CD14-positive monocyte (primary cell): Measurements from ENCODE around the gene OPRM1. TPM values are rescaled to one million over a fixed set of nuclear protein-coding genes. Genes with fewer than 3 reads are reported as not detected.

Experiments used
- DNase-seq, 3 donors: peaks; one replicate each; pipeline ENCODE4 v3.0.0-alpha.2; 2011 to 2022
- H2AFZ ChIP-seq: 2 replicates; pipeline ENCODE4 v1.6.0; 2012; ENCODE audit warnings: mild to moderate bottlenecking, low read depth, low read length, inconsistent platforms; ENCODE audit not compliant: insufficient read depth, poor library complexity, severe bottlenecking
- H3K27ac ChIP-seq, 2 donors: 1 replicate in 1 of 2; 2 replicates in 1 of 2; pipeline ENCODE4 v1.5.1; 2012 to 2013; ENCODE audit warnings: low read length in 2 of 2, control low read depth in 1 of 2, inconsistent platforms in 1 of 2, low read depth in 1 of 2, mild to moderate bottlenecking in 1 of 2
- H3K27me3 ChIP-seq, 2 donors: one replicate each; pipeline versions ENCODE4 v1.6.0 to v1.6.1; 2011 to 2013; ENCODE audit warnings: low read length in 2 of 2; ENCODE audit not compliant: control insufficient read depth in 2 of 2, insufficient read depth in 2 of 2
- H3K36me3 ChIP-seq, 2 donors: replicated peaks in 1 of 2; 1 replicate in 1 of 2; 2 replicates in 1 of 2; pipeline versions ENCODE4 v1.5.1 to v1.6.1; 2012 to 2013; ENCODE audit warnings: low read length in 2 of 2, control low read depth in 1 of 2, inconsistent platforms in 1 of 2, mild to moderate bottlenecking in 1 of 2; ENCODE audit not compliant: insufficient read depth in 2 of 2, control insufficient read depth in 1 of 2
- H3K4me1 ChIP-seq, 2 donors: 1 replicate in 1 of 2; 2 replicates in 1 of 2; pipeline versions ENCODE4 v1.5.1 to v1.6.1; 2012 to 2013; ENCODE audit warnings: low read length in 2 of 2, control low read depth in 1 of 2, inconsistent platforms in 1 of 2, mild to moderate bottlenecking in 1 of 2, moderate library complexity in 1 of 2; ENCODE audit not compliant: insufficient read depth in 2 of 2, control insufficient read depth in 1 of 2
- H3K4me2 ChIP-seq: replicated peaks from 2 replicates; pipeline ENCODE3; 2012; ENCODE audit warnings: low read length, moderate library complexity, mild to moderate bottlenecking; ENCODE audit not compliant: poor library complexity, severe bottlenecking; ENCODE audit errors: extremely low read depth
- H3K4me3 ChIP-seq, 3 experiments: fragments of 200-600 bp in 1 of 3; sonication (generic) in 1 of 3; replicated peaks in 1 of 3; 1 replicate in 2 of 3; 2 replicates in 1 of 3; pipeline ENCODE4 v1.5.1; 2011 to 2013; ENCODE audit warnings: low read length in 3 of 3, mild to moderate bottlenecking in 3 of 3, control low read depth in 2 of 3, low read depth in 2 of 3, inconsistent platforms in 1 of 3, moderate library complexity in 1 of 3
- H3K79me2 ChIP-seq: 2 replicates; pipeline ENCODE4 v1.6.0; 2012; ENCODE audit warnings: mild to moderate bottlenecking, control low read depth, inconsistent platforms, low read length, moderate library complexity; ENCODE audit not compliant: insufficient read depth
- H3K9ac ChIP-seq: 2 replicates; pipeline ENCODE4 v1.6.0; 2017; ENCODE audit warnings: low read length, mild to moderate bottlenecking; ENCODE audit not compliant: insufficient read depth, poor library complexity, severe bottlenecking
- H3K9me3 ChIP-seq, 2 donors: replicated peaks in 1 of 2; 1 replicate in 1 of 2; 2 replicates in 1 of 2; pipeline versions ENCODE4 v1.5.1 to v1.6.1; 2012 to 2013; ENCODE audit warnings: low read length in 2 of 2, control low read depth in 1 of 2; ENCODE audit not compliant: control insufficient read depth in 1 of 2, insufficient read depth in 1 of 2
- H4K20me1 ChIP-seq: 2 replicates; pipeline ENCODE4 v1.6.0; 2012; ENCODE audit warnings: mild to moderate bottlenecking, low read length, control low read depth, moderate library complexity; ENCODE audit not compliant: insufficient read depth
- H3K27ac Mint-ChIP-seq, 7 donors: one replicate each; pipeline ENCODE4 v1.8.0; 2020; ENCODE audit warnings: mild to moderate bottlenecking in 7 of 7, mixed read lengths in 7 of 7, moderate library complexity in 6 of 7, inconsistent platforms in 2 of 7
- H3K27me3 Mint-ChIP-seq, 3 donors: one replicate each; pipeline ENCODE4 v1.8.0; 2021 to 2022; ENCODE audit warnings: low read depth in 3 of 3, mild to moderate bottlenecking in 3 of 3, mixed read lengths in 3 of 3, moderate library complexity in 3 of 3, inconsistent platforms in 1 of 3
- H3K36me3 Mint-ChIP-seq, 2 donors: one replicate each; pipeline ENCODE4 v1.8.0; 2020; ENCODE audit warnings: mixed read lengths in 2 of 2, inconsistent platforms in 1 of 2, mild to moderate bottlenecking in 1 of 2
- H3K4me1 Mint-ChIP-seq: one replicate; pipeline ENCODE4 v1.8.0; 2020; ENCODE audit warnings: mild to moderate bottlenecking, mixed read lengths
- H3K4me3 Mint-ChIP-seq, 2 donors: one replicate each; pipeline ENCODE4 v1.8.0; 2020; ENCODE audit warnings: mild to moderate bottlenecking in 2 of 2, mixed read lengths in 2 of 2, moderate library complexity in 1 of 2
- H3K9me3 Mint-ChIP-seq, 7 donors: one replicate each; pipeline ENCODE4 v1.8.0; 2020 to 2022; ENCODE audit warnings: mixed read lengths in 7 of 7, mild to moderate bottlenecking in 6 of 7, moderate library complexity in 6 of 7, inconsistent platforms in 2 of 7
- CTCF ChIP-seq: fragments of 200-600 bp; IDR thresholded peaks from one replicate; pipeline ENCODE4 v1.8.0; 2022; ENCODE audit warnings: antibody characterized with exemption, mild to moderate bottlenecking
- WGBS: methylation state at CpG from one replicate; pipeline ENCODE4 v1.1.5; 2013; ENCODE audit warnings: missing lambda C conversion rate; ENCODE audit not compliant: insufficient coverage; 5-methylcytosine and 5-hydroxymethylcytosine counted together
- intact Hi-C, 2 donors: fragments of 100-400 bp; cut with micrococcal nuclease; formaldehyde crosslinking; loops; one replicate each; pipeline versions ENCODE4 v1.15.0 to v1.15.1; 2023
- polyA plus RNA-seq, 3 donors: library from polyadenylated mRNA; depleted of rRNA in 1 of 3; unstranded in 2 of 3; stranded (reverse) in 1 of 3; fragments of 300-500 nt in 2 of 3; fragments of >200 nt in 1 of 3; fragmentation: Illumina TruSeq in 2 of 3; gene quantifications; 1 replicate in 2 of 3; 2 replicates in 1 of 3; pipeline ENCODE4 v1.2.3, GENCODE V29; 2012 to 2021

Gene OPRM1
- polyA plus RNA-seq, 3 donors, result not detected

- H3K79me2 ChIP-seq, result peaks cover 10% of the 10 kb centered on the region
- 100% methylated on average over 2 of the region's 2 CpGs for WGBS
- no peak overlapping the region for H3K4me3 ChIP-seq
- no peak for DNase-seq
- Mint-ChIP-seq H3K36me3 (peaks cover 26 to 39% of the 10 kb centered on the region in 2 donors), H3K27me3 (no peaks in the 10 kb centered on the region), H3K9me3 (no peaks in the 10 kb centered on the region), H3K27ac (no peak overlapping the region), H3K4me3 (no peak overlapping the region), H3K4me1 (peaks cover 33% of the 10 kb centered on the region)
- H3K4me1 ChIP-seq, result peaks cover 34 to 44% of the 10 kb centered on the region in 2 donors
- peaks cover 44% of the 10 kb centered on the region for H4K20me1 ChIP-seq
- no peak overlapping the region for H3K9ac ChIP-seq
- no peak for TF ChIP-seq CTCF
- no peak overlapping the region for H3K4me2 ChIP-seq
- peak overlapping the region in 1 of 2 donors; percentile 20 for H3K27ac ChIP-seq
- intact Hi-C loops, result loop anchor here in 1 of 2 donors (5.0 kb wide), 1 partner anchor 118 kb away; no protein-coding TSS in a partner anchor
- no peaks in the 10 kb centered on the region for H3K27me3 ChIP-seq
- no peaks in the 10 kb centered on the region for H3K9me3 ChIP-seq
- peaks cover 21 to 37% of the 10 kb centered on the region in 2 donors for H3K36me3 ChIP-seq
- no peak overlapping the region for H2AFZ ChIP-seq
These were observed 120.1 kb downstream of the OPRM1 start for GRCh38 chr6:154159126-154159525.

GRCh38 chr6:154161689-154162088, 122.6 kb downstream of the OPRM1 start:
- Histone ChIP-seq H3K27ac (peak overlapping the region in 1 of 2 donors; percentile 43), H3K4me3 (peak overlapping the region in 1 of 3 experiments; percentile 3), H3K79me2 (peaks cover 18% of the 10 kb centered on the region), H4K20me1 (peaks cover 59% of the 10 kb centered on the region), H3K4me1 (peaks cover 52 to 65% of the 10 kb centered on the region in 2 donors), H3K9me3 (no peaks in the 10 kb centered on the region), H3K27me3 (no peaks in the 10 kb centered on the region), H2AFZ (no peak overlapping the region), H3K4me2 (no peak overlapping the region), H3K36me3 (peaks cover 21 to 35% of the 10 kb centered on the region in 2 donors), H3K9ac (no peak overlapping the region)
- no peaks in the 10 kb centered on the region for H3K27me3 Mint-ChIP-seq
- DNase-seq, result peak; percentile 27 to 33 (median 31)
- 21% methylated on average over 2 of the region's 3 CpGs for WGBS
- H3K4me1 Mint-ChIP-seq, result peaks cover 45% of the 10 kb centered on the region
- peaks cover 36 to 58% of the 10 kb centered on the region in 2 donors for H3K36me3 Mint-ChIP-seq
- intact Hi-C loops, result no loop called here
- H3K9me3 Mint-ChIP-seq, result peaks cover 0 to 3% (median 0%) of the 10 kb centered on the region in 7 donors
- no peak overlapping the region for H3K27ac Mint-ChIP-seq
- TF ChIP-seq CTCF, result no peak
- no peak overlapping the region for H3K4me3 Mint-ChIP-seq
